HepG2 (cell line): ENCODE data around the gene NOS1AP. TPM values are rescaled to one million over a fixed set of nuclear protein-coding genes. Genes with fewer than 3 reads are reported as not detected.

ENCODE experiments used
- ATAC-seq: fragments of 200-7000 bp; cut with Tn5 transposase; 3 replicates; pipeline ENCODE4 v1.9.1; 2020; ENCODE audit warnings: mild to moderate bottlenecking, moderate library complexity
- BruUV-seq: library from RNA; stranded (reverse); fragments of 400-500 nt; replicated peaks from 2 replicates; lab custom pipeline; 2021; lab: Mats Ljungman, UMichigan
- CTCF ChIA-PET: fragments of 300-600 bp; formaldehyde crosslinking; extraction: SDS; loops from one replicate; lab custom pipeline; 2021; ENCODE audit warnings: low total read pairs, inconsistent platforms, low intra/inter-chr PET ratio; lab: Yijun Ruan, JAX
- POLR2A ChIA-PET: fragments of 350-600 bp; sonication (Branson Sonifier 250); formaldehyde crosslinking; loops from one replicate; lab custom pipeline; 2020; ENCODE audit warnings: antibody characterized with exemption, inconsistent platforms; lab: Yijun Ruan, JAX
- DNase-seq: peaks from one replicate; pipeline ENCODE4 v3.0.0-alpha.2; 2015; ENCODE audit warnings: low spot score
- FAIRE-seq: peaks from 3 replicates; lab custom pipeline; 2011; peaks lifted over from hg19 to GRCh38; lab: Jason Lieb, UNC
- H2AFZ ChIP-seq: one replicate; pipeline ENCODE4 v1.6.1; 2011; ENCODE audit warnings: low read length, inconsistent platforms
- H3K27ac ChIP-seq: fragments of 300-600 bp; 3 replicates; pipeline ENCODE4 v1.8.0; 2011; ENCODE audit warnings: mixed run types, mild to moderate bottlenecking, mixed read lengths, low read length, inconsistent platforms; ENCODE audit not compliant: insufficient read depth; ENCODE audit errors: extremely low read length
- H3K27me3 ChIP-seq, 2 experiments: fragments of 200-600 bp in 1 of 2; 2 replicates in 1 of 2; 3 replicates in 1 of 2; pipeline versions ENCODE4 v1.6.0 to v1.8.0; 2011; ENCODE audit warnings: low read length in 2 of 2, mild to moderate bottlenecking in 2 of 2, moderate library complexity in 2 of 2, inconsistent platforms in 1 of 2; ENCODE audit not compliant: insufficient read depth in 2 of 2, control insufficient read depth in 1 of 2
- H3K36me3 ChIP-seq, 2 experiments: fragments of 200-600 bp in 1 of 2; replicated peaks in 1 of 2; 2 replicates in 1 of 2; 3 replicates in 1 of 2; pipeline versions ENCODE4 v1.5.1 to v1.8.0; 2011; ENCODE audit warnings: low read length in 2 of 2, inconsistent platforms in 1 of 2; ENCODE audit not compliant: insufficient read depth in 2 of 2, control insufficient read depth in 1 of 2
- H3K4me1 ChIP-seq: 2 replicates; pipeline ENCODE4 v1.5.1; 2012; ENCODE audit warnings: low read length, inconsistent platforms; ENCODE audit not compliant: insufficient read depth
- H3K4me2 ChIP-seq: 2 replicates; pipeline ENCODE4 v1.6.0; 2011; ENCODE audit warnings: low read depth, low read length, inconsistent platforms
- H3K4me3 ChIP-seq, 3 experiments: fragments of 200-600 bp in 1 of 3; sonication (generic), shearing (Covaris generic) in 1 of 3; replicated peaks in 1 of 3; 2 replicates each; pipeline ENCODE4 v1.5.1; 2011 to 2016; ENCODE audit warnings: low read length in 3 of 3, inconsistent platforms in 2 of 3, low read depth in 2 of 3, mild to moderate bottlenecking in 2 of 3, control low read depth in 1 of 3, mixed read lengths in 1 of 3; ENCODE audit not compliant: insufficient read depth in 1 of 3
- H3K79me2 ChIP-seq: one replicate; pipeline ENCODE4 v1.6.1; 2011; ENCODE audit warnings: low read length, inconsistent platforms; ENCODE audit not compliant: insufficient read depth
- H3K9ac ChIP-seq: 2 replicates; pipeline ENCODE4 v1.6.0; 2011; ENCODE audit warnings: mild to moderate bottlenecking, low read depth, low read length, inconsistent platforms; ENCODE audit not compliant: insufficient read depth
- H3K9me3 ChIP-seq: 2 replicates; pipeline ENCODE4 v1.5.1; 2012; ENCODE audit warnings: mild to moderate bottlenecking, low read length
- H4K20me1 ChIP-seq: 2 replicates; pipeline ENCODE4 v1.6.0; 2011; ENCODE audit warnings: inconsistent platforms, mild to moderate bottlenecking, low read length, moderate library complexity; ENCODE audit not compliant: insufficient read depth
- CENPT ChIP-seq: sonication (generic); formaldehyde crosslinking; IDR thresholded peaks from 2 replicates; pipeline ENCODE4 v1.8.0; 2022; ENCODE audit warnings: low read depth, mild to moderate bottlenecking, moderate library complexity, missing genetic modification reagents
- CENPX ChIP-seq: sonication (generic); formaldehyde crosslinking; IDR thresholded peaks from 2 replicates; pipeline ENCODE4 v1.9.0; 2021; ENCODE audit warnings: mild to moderate bottlenecking, missing genetic modification reagents, moderate library complexity
- GMEB1 ChIP-seq: sonication (generic); formaldehyde crosslinking; IDR thresholded peaks from 2 replicates; pipeline ENCODE4 v1.5.1; 2020; ENCODE audit warnings: missing genetic modification reagents, mild to moderate bottlenecking, borderline replicate concordance
- KDM5B ChIP-seq: sonication (generic); formaldehyde crosslinking; IDR thresholded peaks from 2 replicates; pipeline ENCODE4 v1.4.0; 2020; ENCODE audit warnings: missing genetic modification reagents, mild to moderate bottlenecking, borderline replicate concordance
- MEF2D ChIP-seq: sonication (generic); formaldehyde crosslinking; IDR thresholded peaks from 2 replicates; pipeline ENCODE4 v1.5.1; 2020; ENCODE audit warnings: mild to moderate bottlenecking, missing genetic modification reagents
- MEIS2 ChIP-seq: sonication (generic); formaldehyde crosslinking; IDR thresholded peaks from 2 replicates; pipeline ENCODE4 v1.9.0; 2021; ENCODE audit warnings: mild to moderate bottlenecking, missing genetic modification reagents
- MNT ChIP-seq: fragments of 450-650 bp; IDR thresholded peaks from 2 replicates; pipeline ENCODE4 v1.6.1; 2016
- MYPOP ChIP-seq: sonication (generic); formaldehyde crosslinking; IDR thresholded peaks from 2 replicates; pipeline ENCODE4 v1.8.1; 2023; ENCODE audit warnings: mild to moderate bottlenecking, moderate library complexity, missing genetic modification reagents
- SMARCC2 ChIP-seq: fragments of 450-650 bp; IDR thresholded peaks from 2 replicates; pipeline ENCODE4 v1.6.1; 2017; ENCODE audit warnings: antibody characterized with exemption, mild to moderate bottlenecking
- SP2 ChIP-seq: sonication (generic); formaldehyde crosslinking; IDR thresholded peaks from 2 replicates; pipeline ENCODE4 v1.5.1; 2020; ENCODE audit warnings: mild to moderate bottlenecking, missing genetic modification reagents
- WIZ ChIP-seq: sonication (generic); formaldehyde crosslinking; IDR thresholded peaks from 2 replicates; pipeline ENCODE4 v1.5.1; 2020; ENCODE audit warnings: mild to moderate bottlenecking, missing genetic modification reagents
- ZNF383 ChIP-seq: sonication (generic); formaldehyde crosslinking; IDR thresholded peaks from 2 replicates; pipeline ENCODE4 v1.4.0; 2020; ENCODE audit warnings: missing genetic modification reagents, mild to moderate bottlenecking, borderline replicate concordance
- ZNF607 ChIP-seq: sonication (generic); formaldehyde crosslinking; IDR thresholded peaks from 2 replicates; pipeline ENCODE4 v1.5.1; 2020; ENCODE audit warnings: missing genetic modification reagents, mild to moderate bottlenecking, borderline replicate concordance
- ZNF614 ChIP-seq: IDR thresholded peaks from 2 replicates; pipeline ENCODE4 v1.6.1; 2018; ENCODE audit warnings: missing biosample characterization, missing genetic modification reagents, inconsistent platforms, borderline replicate concordance
- ZNF775 ChIP-seq: sonication (generic); formaldehyde crosslinking; IDR thresholded peaks from 2 replicates; pipeline ENCODE4 v1.4.0; 2020; ENCODE audit warnings: missing genetic modification reagents, mild to moderate bottlenecking, moderate library complexity, borderline replicate concordance
- ZSCAN12 ChIP-seq: sonication (generic); formaldehyde crosslinking; IDR thresholded peaks from 2 replicates; pipeline ENCODE4 v1.9.0; 2021; ENCODE audit warnings: mild to moderate bottlenecking, missing genetic modification reagents
- WGBS: methylation state at CpG from one replicate; pipeline ENCODE4 v1.1.6; 2017; ENCODE audit warnings: low lambda C conversion rate; 5-methylcytosine and 5-hydroxymethylcytosine counted together
- in situ Hi-C: cut with HindIII; loops from 2 replicates; pipeline ENCODE4 v1.10.0; 2017; ENCODE audit warnings: low pct_unique_long_range_greater_than_20kb; ENCODE audit not compliant: extremely low pct_ligation_motif_present
- intact Hi-C: fragments of 100-400 bp; cut with micrococcal nuclease; formaldehyde crosslinking; loops from one replicate; pipeline ENCODE4 v1.10.0; 2022; ENCODE audit not compliant: unreplicated experiment
- polyA plus RNA-seq, 8 experiments: library from polyadenylated mRNA; depleted of rRNA in 3 of 8; stranded (reverse) in 7 of 8; unstranded in 1 of 8; fragments of >200 nt; fragmentation: Illumina TruSeq in 4 of 8; extraction: Trizol in 4 of 8; gene quantifications; 2 replicates each; pipeline versions ENCODE4 v1.2.1 to v1.2.3, GENCODE V29; 2011 to 2016; ENCODE audit warnings: low read depth in 4 of 8, missing spikeins in 1 of 8, mixed read lengths in 1 of 8; ENCODE audit not compliant: insufficient read depth in 1 of 8
- total RNA-seq, 5 experiments: library from RNA; depleted of rRNA; stranded (reverse); fragments of >200 nt; fragmentation: Illumina TruSeq; extraction: Trizol; gene quantifications; 2 replicates each; pipeline ENCODE4 v1.2.3, GENCODE V29; 2016; ENCODE audit warnings: low read depth in 1 of 5

NOS1AP gene
- total and polyA plus RNA-seq, 2 of the 13 experiments (the other 11 are each of a cell fraction or from before 2014, with no cell fraction given), result 2.0 to 3.3 TPM

- no peak for FAIRE-seq
- Histone ChIP-seq H4K20me1 (no peaks in the 10 kb centered on the region), H3K27me3 (no peaks in the 10 kb centered on the region), H3K4me2 (no peak overlapping the region), H3K9ac (no peak overlapping the region), H2AFZ (no peak overlapping the region), H3K36me3 (no peaks in the 10 kb centered on the region; a peak in 1 of 5 replicates), H3K4me1 (peaks cover 26% of the 10 kb centered on the region), H3K27ac (no peak overlapping the region), H3K9me3 (peaks cover 3% of the 10 kb centered on the region; the same call in 1 of the 2 replicates), H3K79me2 (peaks cover 5% of the 10 kb centered on the region), H3K4me3 (no peak overlapping the region)
- 96% methylated on average over 2 of the region's 2 CpGs for WGBS
- in situ Hi-C loops (no loop called here), intact Hi-C loops (no loop called here)
- DNase-seq, result no peak
- ATAC-seq, result no peak
- CTCF ChIA-PET, result no interaction called here
- no TSS peak for BruUV-seq
- TF ChIP-seq SMARCC2, result no peak
- TF ChIP-seq ZNF383 (CRISPR knock-in tag), result no peak
- no peak for TF ChIP-seq WIZ (CRISPR knock-in tag)
- TF ChIP-seq KDM5B (CRISPR knock-in tag), result no peak
- no peak for TF ChIP-seq MEF2D (CRISPR knock-in tag)
- no peak for TF ChIP-seq CENPX (CRISPR knock-in tag)
- no peak for TF ChIP-seq ZNF607 (CRISPR knock-in tag)
- TF ChIP-seq ZSCAN12 (CRISPR knock-in tag), result no peak
- no peak for TF ChIP-seq ZNF614 (CRISPR knock-in tag)
- no peak for TF ChIP-seq MYPOP (CRISPR knock-in tag)
- TF ChIP-seq MEIS2, result no peak
- no peak for TF ChIP-seq GMEB1
- TF ChIP-seq CENPT (CRISPR knock-in tag), result no peak
- no peak for TF ChIP-seq SP2
- no peak for TF ChIP-seq MNT
- no peak for TF ChIP-seq ZNF775 (CRISPR knock-in tag)
- POLR2A ChIA-PET, result no interaction called here
Observed at GRCh38 chr1:162258394-162258793, 188.9 kb downstream of the NOS1AP start.
